ENCODE results near the gene PLCL1.

The PLCL1 gene

DNA sequence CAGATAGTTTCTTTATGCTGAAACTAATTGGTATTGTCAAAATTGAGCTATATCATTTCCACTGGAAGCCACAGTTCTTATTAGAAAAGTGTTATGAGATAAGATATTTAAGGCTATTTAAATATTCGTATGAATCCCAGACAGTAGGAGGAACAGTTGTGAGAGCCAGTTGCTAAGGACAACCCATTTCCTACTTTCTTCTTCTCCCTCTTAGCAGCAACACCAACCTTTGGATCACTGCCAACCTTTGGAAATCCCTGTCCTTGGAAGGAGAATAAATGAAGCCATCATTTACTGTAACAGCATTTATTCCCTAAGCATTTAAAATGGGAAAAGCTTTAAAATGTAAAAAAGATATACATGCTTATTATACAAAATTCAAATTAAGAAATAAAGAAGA is 85.8 kb downstream of the PLCL1 start:
- DNase-seq: no peak

DNA sequence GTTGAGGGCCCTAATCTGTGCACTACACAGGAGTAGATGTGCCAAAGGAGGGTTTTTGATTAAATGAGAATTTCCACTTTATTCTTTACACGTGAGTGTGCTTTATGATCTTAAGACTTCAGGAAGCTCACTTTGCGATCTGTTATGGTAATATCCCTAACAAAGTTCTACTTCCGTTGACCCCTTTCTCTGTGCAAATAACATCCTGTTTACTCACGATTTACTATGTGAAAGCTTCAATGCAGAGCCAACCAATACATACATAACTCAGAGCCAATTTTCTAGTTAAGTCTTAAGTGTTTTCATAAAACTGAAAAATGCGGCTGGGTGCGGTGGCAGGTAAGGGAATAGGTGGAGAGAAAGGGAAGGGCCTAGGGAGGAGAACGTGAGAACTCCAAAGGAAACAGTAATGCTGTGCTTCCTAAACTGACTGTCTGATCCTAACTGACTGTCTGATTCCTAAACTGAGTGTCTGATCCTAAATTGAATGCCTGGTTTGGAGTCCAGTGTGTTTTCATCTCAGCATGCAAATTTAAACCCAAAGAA is 87.6 kb downstream of the PLCL1 start:
- no peak for DNase-seq

DNA sequence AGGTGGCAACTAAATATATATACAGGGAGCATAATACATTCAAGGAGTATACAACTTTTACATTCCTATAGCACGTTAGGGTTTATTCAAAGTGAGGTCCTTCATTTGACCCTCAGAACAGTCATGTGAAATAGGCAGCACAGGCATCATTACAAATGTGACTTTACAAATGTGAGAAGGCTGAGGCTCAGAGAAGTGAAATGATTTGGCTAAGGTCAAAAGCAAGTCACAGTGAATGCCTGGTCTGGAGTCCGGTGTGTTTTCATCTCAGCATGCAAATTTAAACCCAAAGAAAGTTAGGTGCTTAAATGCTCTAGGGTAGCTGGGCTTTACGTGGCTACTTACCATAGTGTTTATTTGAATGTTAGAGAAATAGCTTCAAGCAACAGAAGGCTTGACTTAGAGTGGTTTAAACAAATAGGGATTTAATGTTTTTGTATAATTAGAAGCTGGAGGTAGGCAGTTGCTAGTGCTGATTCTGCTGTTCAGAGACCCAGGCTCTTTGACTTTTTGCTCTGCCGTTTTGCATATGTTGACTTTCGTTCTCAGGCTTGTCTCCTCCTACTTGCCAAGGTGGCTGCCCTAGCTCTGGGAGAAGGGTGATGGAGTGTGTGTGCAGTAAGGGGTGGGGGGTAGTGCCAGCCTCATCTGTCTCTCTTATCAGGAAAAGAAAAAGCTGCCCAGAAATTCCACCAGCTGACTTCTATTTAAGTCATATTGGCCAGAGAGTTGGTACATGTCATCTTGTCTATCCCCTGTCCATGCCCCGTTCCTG is 89.2 kb downstream of the PLCL1 start:
- DNase-seq: no peak

DNA sequence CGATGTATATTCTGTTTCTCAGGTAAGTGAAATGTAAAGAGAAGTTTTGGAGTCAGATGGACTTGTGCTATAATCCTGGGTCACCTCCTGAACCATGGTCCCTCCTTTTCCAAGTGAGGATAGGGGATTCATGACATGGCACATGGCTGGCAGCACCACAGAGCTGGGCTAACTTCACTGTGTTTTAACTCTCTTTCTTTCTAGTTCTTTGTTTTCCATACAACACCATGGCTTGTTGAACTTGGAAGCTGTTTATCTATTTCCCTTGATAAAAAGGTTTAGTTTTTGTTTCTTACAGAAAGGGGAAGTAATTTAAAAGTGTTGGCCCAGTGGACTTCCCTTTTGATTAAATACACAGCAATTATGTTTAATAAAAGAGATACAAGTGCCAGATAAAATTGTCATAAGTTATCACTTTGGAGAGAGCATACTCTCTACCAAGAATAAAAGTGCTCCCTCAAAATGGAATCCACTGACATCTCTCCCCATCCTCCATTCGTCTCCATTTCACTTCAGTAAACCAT is 90.4 kb downstream of the PLCL1 start:
- DNase-seq: no peak

DNA sequence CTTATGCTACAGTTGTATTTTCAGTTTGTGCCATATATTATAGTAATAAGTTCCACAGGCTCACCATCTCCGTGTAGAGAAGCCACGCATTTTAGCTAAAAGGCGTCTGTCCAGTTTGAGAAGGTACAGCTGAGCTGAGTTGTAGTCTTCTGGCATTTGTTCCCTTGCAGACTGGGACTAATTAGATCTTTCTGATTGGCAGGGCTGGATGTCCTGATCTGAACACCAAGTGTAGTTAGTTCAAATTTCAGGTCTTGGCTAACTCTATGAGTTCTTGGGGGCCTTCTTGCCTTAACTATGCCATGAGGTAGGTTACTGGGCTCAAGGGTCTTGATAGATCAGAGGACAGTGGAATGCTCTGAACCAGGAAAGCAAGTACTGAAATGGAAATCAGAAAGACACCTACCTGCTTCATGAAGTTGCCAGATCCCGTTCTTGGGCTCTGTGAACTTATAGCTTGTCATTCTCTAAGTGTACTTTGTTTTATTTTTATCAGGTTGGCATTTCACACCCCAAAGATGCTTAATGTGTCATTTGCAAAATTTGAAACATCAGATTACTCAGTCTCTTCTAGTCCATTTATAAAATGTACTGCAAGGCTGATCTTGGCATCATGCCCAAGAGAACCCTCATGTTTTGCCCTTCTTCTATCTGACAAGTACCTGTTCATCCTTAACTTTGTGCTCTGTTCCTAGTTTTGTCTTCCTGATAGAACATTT is 93.7 kb downstream of the PLCL1 start:
- no peak for DNase-seq

DNA sequence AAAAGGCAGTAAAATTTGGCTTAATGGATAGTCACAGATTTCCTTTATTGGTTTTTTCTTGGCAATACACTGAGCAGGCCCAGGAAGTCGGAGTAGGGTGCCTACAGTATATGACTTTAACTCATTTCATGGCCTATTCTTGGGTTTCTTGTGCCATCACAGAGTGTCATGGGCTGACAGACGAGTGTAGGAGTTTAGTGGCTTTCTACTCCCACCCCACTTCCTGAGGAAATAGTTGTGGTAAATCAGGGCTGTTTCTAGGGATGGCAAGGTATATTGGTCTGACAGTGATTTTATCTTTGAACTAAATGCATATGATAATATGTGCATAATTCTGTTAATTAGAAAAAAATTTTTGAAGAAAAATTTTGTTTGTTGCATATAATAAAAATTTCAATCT is 100.1 kb downstream of the PLCL1 start:
- DNase-seq: peak in 1 of 2 experiments; percentile 25

DNA sequence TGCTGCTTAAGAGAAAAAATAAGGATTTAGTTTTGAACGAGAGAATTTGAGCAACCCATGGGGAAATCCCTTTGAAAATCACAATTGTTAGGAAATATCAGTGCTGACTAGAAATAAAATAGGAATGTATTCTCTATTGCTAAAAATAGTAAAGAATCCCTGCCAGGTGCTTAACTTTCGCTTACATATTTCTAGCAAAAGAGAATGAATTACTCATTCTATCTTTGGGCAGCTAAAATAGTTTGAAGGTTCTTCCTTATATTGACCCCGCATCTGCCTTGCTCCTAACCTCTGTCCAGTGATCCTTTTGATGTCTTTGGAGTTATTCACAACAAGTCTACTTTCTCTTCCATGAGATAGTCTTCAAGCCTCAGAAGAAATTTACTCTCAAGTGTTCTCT is 103.8 kb downstream of the PLCL1 start:
- DNase-seq: no peak

DNA sequence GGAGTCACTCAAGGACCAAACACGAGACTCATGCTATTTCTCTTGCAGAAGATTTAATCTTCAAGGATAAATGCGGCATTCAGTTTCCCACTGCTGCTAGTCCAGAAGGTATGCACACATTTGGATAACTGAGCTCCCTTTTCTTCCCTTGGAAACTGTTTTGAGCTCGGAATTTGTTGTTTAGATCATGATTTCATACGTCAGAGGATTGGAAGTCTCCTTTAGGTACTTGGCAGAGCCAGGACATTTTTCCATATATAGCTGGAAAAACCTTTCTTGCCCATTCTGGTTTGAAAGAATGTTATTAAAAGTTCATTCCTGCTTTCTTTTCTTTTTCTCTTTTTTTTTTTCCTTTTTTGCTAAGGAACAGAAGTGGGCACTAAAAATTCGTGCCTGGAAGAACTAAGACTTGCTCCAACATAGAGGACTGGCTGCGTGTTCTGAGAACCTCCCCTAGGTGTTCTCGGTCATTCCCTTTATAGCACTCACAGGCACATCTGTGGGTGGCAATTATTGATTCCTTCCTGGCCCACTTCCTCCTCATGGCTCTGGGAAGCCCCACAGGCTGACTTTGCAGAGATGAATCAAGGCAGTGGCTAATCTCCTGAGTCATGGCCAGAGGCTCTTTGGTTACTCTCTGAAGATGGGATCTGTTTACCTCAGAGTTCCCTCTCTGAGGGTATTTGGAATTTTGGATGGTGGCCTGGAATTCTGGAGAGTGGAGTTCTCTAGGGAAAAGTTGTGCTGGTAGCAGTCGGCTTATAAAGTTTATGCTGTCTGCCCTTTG is 104.8 kb downstream of the PLCL1 start:
- no peak for DNase-seq

DNA sequence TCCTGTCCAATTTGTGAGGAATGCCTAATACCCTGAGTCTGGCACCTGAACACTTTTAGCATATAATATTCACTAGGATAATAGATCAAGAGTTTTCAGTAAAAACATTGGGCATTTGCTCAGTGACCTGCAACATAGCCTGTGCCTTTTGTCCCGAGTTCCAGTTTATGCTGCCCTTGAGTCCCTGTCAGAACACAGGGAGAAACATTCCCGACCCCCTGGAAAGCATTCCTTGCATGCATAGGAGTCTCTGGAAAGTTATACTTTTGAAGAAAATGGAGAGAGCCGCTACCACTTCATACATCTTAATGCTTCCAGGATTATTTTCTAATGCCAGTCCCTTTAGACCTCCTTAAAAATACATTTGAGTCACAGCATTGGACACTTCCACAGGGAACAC is 107.3 kb downstream of the PLCL1 start:
- DNase-seq: no peak

DNA sequence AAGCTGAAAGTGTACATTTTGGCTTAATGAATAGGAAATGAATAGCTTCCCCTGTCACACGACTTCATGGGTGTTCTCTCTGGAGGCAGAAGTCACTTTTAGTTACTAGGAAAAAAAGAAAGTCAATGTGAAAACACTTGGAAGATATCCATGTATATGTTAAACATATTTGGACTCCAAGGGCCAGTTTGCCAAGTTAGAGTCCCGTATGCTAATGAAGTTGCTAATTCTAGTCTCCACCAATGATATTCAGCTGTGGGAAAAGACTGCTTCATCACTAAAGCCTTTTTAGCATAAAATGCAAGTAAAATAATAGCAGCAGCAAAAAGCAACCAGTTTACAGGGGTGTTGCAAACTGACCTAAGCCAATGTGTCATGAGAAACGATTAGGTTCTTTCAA is 108.7 kb downstream of the PLCL1 start:
- DNase-seq: no peak

DNA sequence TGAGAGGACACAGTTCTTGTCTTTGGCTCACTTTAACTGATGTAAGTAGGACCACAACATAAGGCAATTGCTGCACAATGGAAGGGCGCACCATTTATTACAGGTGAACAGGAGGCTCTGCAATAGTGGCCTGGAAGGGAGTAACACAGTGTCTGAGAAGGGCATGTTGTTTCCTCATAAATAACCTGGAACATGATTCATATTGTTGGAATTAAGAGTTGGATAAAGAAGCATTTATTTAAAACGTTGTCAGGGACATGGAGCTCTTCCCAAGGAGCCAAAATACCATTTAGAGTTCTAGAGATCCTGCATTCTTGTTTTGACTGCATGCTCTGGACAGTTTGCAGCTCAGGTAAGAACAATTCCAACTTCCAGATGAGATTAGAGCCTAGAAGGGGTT is 110.4 kb downstream of the PLCL1 start:
- no peak for DNase-seq

DNA sequence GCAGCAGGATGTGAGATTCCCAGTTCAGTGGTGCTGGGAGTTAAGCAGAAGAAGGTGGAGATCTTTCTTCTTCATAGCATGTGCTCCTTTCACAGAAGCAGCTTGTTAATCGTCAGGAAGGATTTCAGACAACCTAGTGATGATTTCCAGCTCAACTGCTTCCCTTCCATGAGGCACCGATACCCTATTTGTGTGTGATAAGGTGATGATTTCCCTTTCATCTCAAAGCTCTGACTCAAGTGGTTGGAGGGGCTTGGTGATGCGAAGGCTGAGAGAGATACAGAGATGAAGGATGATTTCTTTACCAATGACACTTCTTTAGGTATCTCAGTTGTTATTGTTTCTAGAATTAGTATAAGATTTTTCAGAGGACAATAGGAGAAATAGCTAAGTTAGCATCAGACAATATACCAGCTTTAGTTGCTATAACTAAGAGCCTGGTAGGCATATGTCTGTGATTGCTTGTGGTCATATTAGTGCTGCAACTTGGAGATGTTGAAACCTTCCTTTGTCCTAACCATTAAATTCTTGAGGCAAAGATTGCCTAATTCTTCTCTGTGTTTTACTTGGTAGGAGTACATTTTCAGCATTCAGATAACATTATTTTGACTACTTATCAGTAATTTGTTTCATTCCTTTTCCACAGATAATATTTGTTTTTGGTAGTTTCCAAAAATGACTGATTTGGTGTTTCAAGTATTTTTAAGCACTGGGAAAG is 111.3 kb downstream of the PLCL1 start:
- no peak for DNase-seq

DNA sequence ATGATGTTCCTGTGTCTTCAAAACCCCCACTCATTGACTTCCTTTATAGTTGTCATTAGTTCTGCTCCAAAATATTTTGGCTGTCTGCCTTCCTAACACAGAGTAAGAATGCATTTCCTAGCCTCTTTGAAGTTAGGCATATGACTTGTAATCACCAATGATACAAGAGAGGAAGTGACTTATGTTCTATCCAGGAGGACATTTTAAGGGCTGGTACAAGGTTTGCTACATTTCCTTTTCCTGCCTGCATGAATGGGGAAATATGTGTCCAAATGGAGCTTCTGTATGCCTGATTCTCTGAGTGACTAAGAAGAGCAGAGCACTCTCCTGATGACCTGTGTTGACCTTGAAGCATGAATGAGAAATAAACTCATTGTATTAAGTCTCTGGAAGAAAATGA is 115.1 kb downstream of the PLCL1 start:
- DNase-seq: no peak

DNA sequence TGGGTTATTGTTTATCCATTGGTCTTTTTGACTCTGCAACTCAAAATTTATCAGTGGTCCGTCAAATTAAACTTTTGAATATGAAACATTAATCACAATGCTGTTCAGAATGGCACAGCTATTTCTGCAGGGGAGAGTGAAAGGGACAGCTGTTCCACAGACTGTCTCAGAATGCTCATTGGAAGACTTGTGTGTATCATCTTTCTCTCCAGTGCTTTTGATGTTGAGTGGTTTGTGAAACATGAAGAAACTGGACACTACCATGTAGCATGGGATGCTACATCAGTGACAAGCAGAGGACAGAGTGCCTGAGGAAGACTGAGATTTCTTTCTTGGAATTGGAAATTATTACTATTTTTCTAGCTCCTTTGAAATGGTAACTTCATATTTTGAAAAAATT is 115.7 kb downstream of the PLCL1 start:
- no peak for DNase-seq

DNA sequence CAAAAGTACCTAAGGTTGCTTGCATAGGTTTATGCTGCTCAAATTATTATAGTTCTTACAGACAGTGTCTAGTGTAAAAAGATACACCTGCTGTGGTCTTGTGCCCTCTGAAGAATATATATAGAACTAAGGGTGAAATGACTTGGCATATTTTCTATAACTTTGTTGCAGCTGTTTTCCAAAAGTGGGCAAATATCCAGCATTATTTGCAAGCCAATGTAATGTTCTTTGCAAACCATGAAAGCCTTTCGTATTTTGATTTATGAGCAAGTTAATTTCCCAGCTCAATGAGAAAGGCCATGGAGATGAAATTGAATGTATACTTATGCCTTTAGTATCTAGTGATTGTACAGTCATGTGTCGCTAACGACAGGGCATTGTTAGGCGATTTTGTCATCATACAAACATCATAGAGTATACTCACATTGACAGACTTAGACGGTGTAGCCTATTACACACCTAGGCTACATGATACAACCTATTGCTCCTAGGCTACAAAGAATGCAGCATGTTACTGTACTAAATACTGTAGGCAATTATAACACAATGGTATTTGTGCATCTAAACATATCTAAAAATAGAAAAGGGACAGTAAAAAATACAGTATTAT is 116.3 kb downstream of the PLCL1 start:
- DNase-seq: no peak

DNA sequence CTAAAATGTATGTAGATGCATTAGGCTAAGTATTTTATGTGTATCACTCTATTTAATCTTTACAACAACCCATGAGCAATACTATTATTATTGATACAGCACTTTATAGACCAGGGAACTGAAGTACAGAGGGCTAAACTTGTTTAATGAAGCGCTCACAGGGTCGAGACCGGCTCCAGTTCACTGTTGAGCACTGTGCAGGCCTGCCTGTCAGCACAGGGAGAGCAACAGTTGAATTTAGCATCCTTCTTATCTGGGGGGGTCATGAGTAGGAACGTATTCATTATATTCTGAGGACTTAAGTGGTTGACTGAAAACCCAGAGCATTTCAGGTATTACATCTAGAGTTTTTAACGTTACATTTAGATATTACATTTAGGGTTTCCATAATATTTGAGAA is 120.1 kb downstream of the PLCL1 start:
- no peak for DNase-seq

DNA sequence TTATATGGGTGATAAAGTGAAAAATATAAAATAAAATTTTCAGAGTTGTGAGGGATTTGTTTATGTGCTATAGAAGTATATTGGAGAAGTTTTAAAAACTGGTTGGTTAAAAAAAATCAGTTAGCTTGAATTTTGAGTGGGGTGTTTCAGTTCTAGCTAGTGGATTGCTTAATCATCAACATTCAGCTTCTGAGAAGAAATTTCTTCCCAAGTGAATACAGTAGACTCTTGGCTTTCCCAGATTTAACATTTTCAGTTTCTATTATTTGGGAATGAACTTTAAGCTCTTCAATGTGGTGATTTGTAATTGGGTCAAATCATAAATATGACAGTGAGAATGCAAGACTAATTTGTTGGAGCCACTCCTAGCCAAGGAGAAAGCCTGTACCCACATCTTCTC is 120.8 kb downstream of the PLCL1 start:
- DNase-seq: no peak

DNA sequence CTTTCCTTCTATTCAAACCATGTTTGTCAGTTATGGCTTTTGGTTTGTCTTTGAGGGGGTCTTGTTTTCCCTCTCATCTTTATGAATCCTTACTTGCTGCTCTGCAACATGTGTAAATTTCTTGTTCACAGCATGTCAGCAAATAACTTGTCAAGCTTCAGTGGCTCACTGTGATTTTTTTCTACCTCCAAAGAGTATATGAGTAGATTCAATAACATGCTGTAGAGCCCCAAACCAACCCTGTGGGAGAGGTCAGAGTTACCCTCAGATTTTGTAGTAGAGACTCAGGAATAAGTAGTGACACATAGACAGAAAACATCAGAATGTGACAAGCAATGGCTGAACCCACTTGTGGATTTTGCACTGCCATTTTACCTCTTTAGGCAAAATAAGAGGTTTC is 121.6 kb downstream of the PLCL1 start:
- no peak for DNase-seq

DNA sequence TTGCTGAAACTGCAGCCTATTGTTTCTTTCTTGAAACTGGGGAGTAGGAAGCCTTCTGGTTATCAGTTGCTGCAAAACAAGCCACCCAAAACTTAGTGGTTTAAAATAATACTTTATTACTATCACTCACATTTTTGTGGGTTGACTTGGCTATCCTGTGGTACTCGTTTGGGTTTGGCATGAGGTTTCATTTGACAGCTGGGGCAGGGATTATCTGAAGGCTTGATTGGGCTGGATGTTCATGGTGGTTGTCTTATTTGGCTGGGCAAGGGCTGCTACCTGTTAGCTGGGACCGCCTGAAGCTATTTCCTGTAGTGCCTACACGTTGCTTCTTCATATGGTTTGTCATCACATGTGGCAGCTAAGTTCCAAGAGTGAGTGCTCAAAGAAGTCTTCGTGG is 122.3 kb downstream of the PLCL1 start:
- no peak for DNase-seq

DNA sequence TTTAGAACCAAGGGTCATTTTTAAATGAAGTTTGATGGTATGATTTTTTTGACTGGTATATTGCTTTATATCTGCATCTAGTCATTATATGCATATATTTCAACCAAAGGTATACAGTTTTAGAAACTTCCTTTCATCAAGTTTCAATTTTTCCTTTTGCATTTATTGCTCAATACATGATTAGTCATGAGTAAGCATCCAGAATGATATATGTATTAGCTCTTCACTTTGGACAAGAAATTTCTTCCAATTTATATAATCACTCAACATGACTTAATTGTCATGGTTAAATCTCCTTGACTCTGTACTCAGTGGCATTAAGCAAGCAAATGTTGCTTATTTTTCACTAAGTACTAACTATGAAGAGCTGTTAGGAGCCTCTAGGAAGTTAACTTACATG is 123.6 kb downstream of the PLCL1 start:
- DNase-seq: no peak

DNA sequence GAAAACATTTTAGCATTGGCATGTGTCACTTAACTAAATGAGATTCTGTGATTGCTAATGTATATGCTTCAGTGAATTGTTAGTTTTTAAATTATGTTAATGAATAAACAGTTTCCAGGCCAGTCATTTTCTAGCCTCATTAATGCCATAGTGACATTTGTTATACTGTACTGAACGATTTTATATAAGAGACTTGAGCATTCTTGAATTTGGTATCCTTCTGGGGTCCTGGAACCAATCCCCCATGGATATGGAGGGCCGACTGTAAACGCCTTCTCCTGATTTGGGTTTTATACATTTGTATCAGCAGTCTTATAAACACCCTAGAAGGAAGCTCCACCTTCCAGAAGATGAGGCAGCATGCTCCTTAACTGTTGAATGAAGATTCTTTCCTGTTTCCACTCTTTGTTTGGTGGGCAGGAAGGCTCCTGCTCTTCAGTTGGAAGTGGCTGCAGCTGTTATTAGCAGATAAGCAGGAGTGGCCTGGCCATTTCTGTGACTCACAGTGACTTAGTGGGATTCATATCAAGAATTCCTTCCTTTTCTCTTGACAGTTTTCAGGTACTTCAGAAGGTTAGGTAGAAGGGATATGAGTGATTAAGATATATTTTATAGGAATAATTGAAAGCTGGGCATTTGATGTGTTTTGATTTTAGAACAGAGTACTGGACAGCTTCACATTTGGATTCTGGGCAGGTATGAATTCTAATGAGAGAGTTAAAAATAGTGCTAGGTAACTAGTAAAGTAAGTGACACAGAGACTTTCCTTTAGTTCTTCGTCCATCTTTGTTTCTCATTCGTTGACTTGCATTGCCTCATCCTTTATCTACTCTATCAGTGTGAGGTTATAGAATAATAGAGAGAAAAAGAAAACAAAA is 124.9 kb downstream of the PLCL1 start:
- no peak for DNase-seq

Measured in activated T-cell treated with anti-CD3 and anti-CD28 coated beads, Interleukin-2, amount 50 U/mL, for 48 hours (primary cell).